Retina (tissue), 1 donor: ENCODE results near the gene PEX7.
"Not testable (repeated sequence)": the region's sequence is repeated elsewhere in the genome, so short reads cannot be mapped to it uniquely, and the experiment has no call there.

Source experiments
- DNase-seq: peaks from one replicate; pipeline ENCODE4 v3.0.0-alpha.2; 2016

The PEX7 gene

DNA sequence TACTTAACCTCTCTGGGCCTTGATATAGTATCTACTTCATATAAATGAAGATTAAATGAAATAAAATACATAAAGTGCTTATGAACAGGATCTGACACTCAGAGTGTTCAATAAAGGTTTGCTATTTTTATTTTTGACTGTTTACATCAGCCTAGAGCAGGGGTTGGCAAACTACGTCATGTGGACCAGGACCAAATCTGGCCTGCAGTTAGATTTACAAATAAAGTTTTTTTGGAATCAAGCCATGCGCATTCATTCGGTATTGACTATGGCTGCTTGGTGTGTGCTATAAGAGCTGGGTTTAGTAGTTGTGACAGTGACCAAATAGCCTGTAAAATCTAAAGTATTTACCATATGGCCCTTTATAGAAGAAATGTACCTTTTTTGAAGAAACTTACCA is 20.8 kb downstream of the PEX7 start:
- DNase-seq: no peak

- no peak for DNase-seq
Observed at GRCh38 chr6:136846046-136846445, 23.7 kb downstream of the PEX7 start.

GRCh38 chr6:136846477-136846876 is 24.1 kb downstream of the PEX7 start:
- not testable (repeated sequence) for DNase-seq

DNA sequence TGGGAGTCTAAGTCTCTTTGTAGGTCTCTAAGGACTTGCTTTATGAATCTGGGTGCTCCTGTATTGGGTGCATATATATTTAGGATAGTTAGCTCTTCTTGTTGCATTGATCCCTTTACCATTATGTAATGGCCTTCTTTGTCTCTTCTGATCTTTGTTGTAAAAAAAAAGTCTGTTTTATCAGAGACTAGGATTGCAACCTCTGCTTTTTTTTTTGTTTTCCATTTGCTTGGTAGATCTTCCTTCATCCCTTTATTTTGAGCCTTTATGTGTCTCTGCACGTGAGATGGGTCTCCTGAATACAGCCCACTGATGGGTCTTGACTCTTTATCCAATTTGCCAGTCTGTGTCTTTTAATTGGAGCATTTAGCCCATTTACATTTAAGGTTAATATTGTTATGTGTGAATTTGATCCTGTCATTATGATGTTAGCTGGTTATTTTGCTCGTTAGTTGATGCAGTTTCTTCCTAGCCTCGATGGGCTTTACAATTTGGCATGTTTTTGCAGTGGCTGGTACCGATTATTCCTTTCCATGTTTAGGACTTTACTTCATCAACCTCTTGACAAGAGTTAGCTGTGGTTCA is 27.7 kb downstream of the PEX7 start:
- DNase-seq: not testable (repeated sequence)

DNA sequence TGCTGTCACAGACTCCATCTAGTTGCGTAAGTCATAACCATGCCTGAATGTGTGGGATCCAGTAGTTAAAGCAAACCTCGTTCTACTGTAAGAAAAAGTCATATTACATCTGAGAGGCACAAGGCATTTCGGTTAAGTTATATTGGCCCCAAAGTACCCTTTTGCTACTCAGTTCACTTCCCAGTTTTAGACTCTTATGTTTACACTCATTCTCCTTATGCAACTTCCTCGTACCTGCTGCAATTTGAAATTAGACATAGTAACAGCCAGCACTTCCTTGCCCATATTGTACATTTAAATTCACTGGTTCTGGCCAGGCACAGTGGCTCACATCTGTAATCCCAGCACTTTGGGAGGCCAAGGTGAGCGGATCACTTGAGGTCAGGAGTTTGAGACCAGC is 37.0 kb downstream of the PEX7 start:
- no peak for DNase-seq

- no peak for DNase-seq
Observed at GRCh38 chr6:136860043-136860442, 37.7 kb downstream of the PEX7 start.

DNA sequence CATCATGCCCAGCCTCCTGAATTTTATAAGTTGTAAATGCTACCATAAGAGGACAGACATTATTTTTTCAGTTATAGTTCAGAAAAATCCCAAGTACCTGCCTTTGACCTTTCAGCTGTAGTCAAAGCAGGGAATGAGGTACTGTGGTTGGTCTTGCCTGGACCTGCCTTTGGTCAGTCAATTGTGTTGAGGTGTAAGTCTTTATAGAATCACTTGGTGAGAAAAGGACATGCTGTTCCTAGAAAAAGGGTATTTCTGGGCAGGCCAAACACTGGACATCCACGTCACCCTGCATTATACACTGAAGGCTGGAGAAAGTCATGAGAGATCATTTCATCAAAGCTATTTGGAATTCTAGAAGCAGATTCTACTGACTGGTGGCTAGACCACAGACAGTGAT is 40.3 kb downstream of the PEX7 start:
- no peak for DNase-seq

DNA sequence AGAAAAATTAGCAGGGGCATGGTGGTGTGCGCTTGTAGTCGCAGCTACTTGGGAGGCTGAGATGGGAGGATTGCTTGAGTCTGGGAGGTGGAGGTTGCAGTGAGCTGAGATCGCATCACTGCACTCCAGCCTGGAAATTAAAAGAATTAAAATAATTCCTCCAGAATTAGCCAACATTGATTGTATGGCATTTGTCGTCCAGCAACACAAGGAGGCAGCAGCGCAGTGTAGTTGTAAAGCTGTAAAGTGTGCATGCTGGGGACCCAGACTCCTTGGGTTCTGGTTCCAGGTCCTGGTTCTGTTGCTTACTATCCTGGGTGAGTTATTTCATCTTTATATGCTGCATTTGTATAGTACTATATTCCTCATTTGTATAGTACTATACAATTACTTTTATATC is 41.4 kb downstream of the PEX7 start:
- no peak for DNase-seq

- no peak for DNase-seq
Observed at GRCh38 chr6:136864676-136865075, 42.3 kb downstream of the PEX7 start.

- DNase-seq: no peak
Observed at GRCh38 chr6:136866872-136867416, 44.6 kb downstream of the PEX7 start.

DNA sequence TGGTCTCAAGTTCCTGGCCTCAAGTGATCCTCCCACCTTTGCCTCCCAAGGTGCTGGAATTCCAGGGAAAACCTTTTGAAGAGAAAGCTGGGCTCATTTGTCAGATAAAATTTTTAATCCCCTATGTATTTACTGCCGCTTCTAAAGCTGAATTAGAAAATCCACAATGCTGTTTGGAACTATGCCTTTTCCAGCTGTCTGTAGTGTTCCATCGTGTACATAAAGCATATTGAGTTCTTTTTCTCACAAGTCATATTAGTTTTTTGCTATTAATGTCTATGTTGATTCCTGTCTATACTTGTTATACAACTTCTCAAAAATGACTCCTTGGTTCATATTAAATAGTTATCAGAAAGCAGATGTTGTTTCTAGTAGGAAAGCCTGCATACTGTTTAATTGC is 47.1 kb downstream of the PEX7 start:
- no peak for DNase-seq

- DNase-seq: peak; percentile 14
Observed at GRCh38 chr6:136873748-136874147, 51.4 kb downstream of the PEX7 start.

DNA sequence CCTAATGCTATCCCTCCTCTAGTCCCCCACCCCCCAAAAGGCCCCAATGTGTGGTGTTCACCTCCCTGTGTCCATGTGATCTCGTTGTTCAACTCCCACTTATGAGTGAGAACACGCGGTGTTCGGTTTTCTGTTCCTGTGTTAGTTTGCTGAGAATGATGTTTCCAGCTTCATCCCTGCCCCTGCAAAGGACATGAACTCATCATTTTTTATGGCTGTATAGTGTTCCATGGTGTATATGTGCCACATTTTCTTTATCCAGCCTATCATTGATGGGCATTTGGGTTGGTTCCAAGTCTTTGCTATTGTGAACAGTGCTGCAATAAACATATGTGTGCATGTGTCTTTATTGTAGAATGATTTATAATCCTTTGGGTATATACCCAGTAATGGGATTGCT is 54.1 kb downstream of the PEX7 start:
- not testable (repeated sequence) for DNase-seq

DNA sequence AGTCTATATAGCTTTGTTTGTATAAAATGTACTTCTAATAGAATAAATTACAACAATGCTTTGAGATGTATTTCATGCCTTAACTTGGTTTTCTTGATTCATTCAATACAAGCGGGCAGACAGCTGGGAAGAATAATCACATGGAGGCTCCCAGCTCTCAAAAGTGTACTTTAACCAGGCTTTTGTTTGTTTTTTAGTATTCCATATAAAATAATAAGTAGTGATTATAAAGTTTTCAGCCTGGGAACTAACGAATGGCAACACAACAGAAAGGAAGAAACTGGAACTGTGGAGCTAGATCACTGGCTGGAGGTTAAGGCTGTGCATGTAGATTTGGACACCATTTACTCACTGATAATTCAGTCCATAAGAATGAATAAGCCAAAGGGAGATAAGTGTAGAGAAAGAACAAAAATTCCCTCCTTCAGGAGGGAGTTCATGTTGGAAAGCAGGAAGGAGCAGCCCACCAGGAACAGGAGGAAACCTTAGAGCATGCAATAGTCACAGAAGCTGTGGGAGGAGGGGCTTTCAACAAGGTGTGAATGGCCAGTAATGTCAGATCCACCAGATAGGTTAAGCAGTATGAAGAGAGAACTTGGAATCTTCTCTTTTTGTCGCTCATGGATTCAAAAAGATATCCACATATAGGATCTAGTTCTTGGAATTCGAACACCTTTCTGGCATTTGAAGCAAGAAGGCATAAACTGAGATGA is 58.5 kb downstream of the PEX7 start:
- DNase-seq: no peak

GRCh38 chr6:136886091-136886490 is 63.7 kb downstream of the PEX7 start:
- DNase-seq: no peak

- DNase-seq: no peak
Observed at GRCh38 chr6:136887953-136888352, 65.6 kb downstream of the PEX7 start.

GRCh38 chr6:136889271-136890193 is 67.1 kb downstream of the PEX7 start:
- no peak for DNase-seq

GRCh38 chr6:136890194-136890839 is 67.9 kb downstream of the PEX7 start:
- DNase-seq: no peak

DNA sequence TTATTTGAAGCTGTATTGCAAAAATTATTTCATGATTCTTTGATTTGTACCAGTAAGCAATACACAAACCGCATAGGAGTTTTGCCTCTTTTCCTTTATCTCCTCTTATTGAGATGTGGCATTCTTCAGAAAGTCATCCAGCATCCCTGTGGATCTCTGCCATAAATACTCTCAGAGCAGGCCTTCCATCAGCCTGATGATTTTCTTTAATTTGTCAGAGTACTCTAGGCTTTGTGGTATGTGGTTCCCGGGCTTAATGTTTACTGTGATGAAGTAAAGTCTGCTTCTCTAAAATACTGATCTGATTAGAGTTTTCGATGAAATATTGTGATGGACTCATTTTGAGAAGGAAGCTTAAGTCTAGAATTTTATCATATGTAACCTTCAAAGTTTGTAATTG is 68.6 kb downstream of the PEX7 start:
- no peak for DNase-seq

- no peak for DNase-seq
Observed at GRCh38 chr6:136893187-136893586, 70.8 kb downstream of the PEX7 start.

DNA sequence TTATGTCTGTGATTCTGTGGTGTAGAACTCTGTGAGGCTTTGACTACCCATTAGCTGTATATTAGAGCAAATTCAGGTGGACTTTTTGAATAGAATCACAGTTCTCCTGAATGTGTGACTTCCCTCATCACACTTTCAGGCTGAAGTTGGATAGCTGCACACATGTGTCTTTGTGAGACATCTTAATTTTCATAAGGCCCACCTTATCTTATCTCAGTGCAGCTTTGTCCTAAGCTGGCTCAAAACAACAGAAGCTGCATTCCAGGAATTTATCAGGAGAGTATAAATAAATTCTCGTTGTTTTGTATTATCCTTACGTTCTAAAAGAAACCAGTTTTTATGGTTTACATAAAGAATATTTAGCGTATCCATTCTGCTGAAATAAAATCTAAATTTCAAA is 73.5 kb downstream of the PEX7 start:
- no peak for DNase-seq

DNA sequence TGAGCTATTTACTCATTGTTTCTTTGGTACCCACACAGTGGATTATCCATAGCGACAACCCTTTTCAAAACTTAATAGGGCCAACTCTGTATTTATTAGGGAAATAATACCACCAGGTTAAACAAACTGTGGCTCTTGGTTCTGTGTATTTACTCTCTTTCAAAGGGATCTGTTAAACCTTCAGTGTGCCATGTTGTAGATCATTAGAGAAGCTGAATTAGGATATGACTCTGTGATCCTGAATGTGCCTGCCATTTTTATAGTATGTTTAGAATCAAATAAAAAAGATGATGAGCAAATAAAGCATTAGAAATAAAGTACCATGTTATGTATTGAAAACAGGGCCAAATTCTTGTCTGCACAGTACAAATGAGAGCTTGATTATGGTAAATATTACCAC is 74.7 kb downstream of the PEX7 start:
- no peak for DNase-seq

GRCh38 chr6:136901212-136901784 is 78.9 kb downstream of the PEX7 start:
- DNase-seq: no peak
